PC-3 (cell line): Measurements from ENCODE around the gene PRUNE2. TPM values are rescaled to one million over a fixed set of nuclear protein-coding genes. Genes with fewer than 3 reads are reported as not detected.

Experiments used
- ATAC-seq: fragments of 200-7000 bp; cut with Tn5 transposase; 2 replicates; pipeline ENCODE4 v1.9.1; 2020; ENCODE audit warnings: mild to moderate bottlenecking, moderate library complexity
- BruUV-seq: library from RNA; stranded (reverse); fragments of 400-500 nt; replicated peaks from 2 replicates; lab custom pipeline; 2021; lab: Mats Ljungman, UMichigan
- CTCF ChIA-PET: fragments of 300-600 bp; sonication (Branson Sonifier 250); formaldehyde crosslinking; loops from one replicate; lab custom pipeline; 2022; ENCODE audit warnings: antibody characterized with exemption; lab: Charles Lee
- POLR2A ChIA-PET: fragments of 300-600 bp; sonication (Branson Sonifier 250); formaldehyde crosslinking; loops from one replicate; lab custom pipeline; 2022; ENCODE audit warnings: antibody characterized with exemption; ENCODE audit not compliant: unreplicated experiment; lab: Charles Lee
- DNase-seq: peaks from one replicate; pipeline ENCODE4 v3.0.0-alpha.2; 2015
- H2AFZ ChIP-seq: fragments of 300-600 bp; sonication (generic); 2 replicates; pipeline ENCODE4 v1.6.0; 2016; ENCODE audit warnings: antibody characterized with exemption, low read length
- H3F3A ChIP-seq: fragments of 300-600 bp; sonication (generic); one replicate; pipeline ENCODE4 v1.6.0; 2017; ENCODE audit warnings: antibody characterized with exemption, low read length, control low read depth, mild to moderate bottlenecking; ENCODE audit not compliant: unreplicated experiment
- H3K27ac ChIP-seq: fragments of 300-600 bp; sonication (generic); 2 replicates; pipeline ENCODE4 v1.5.1; 2016; ENCODE audit warnings: mild to moderate bottlenecking, low read length
- H3K27me3 ChIP-seq: fragments of 300-600 bp; sonication (generic); 2 replicates; pipeline ENCODE4 v1.6.1; 2016; ENCODE audit warnings: low read length, mixed read lengths
- H3K36me3 ChIP-seq: fragments of 300-600 bp; sonication (generic); 2 replicates; pipeline ENCODE4 v1.6.1; 2016; ENCODE audit warnings: low read depth, mixed run types, low read length, mixed read lengths
- H3K4me1 ChIP-seq: fragments of 300-600 bp; sonication (generic); 2 replicates; pipeline ENCODE4 v1.5.1; 2016; ENCODE audit warnings: low read length; ENCODE audit not compliant: insufficient read depth
- H3K4me2 ChIP-seq: fragments of 300-600 bp; sonication (generic); 2 replicates; pipeline ENCODE4 v1.6.0; 2016; ENCODE audit warnings: low read length
- H3K4me3 ChIP-seq: fragments of 300-600 bp; sonication (generic); 2 replicates; pipeline ENCODE4 v1.5.1; 2016; ENCODE audit warnings: mild to moderate bottlenecking, low read length, mixed read lengths
- H3K79me2 ChIP-seq: fragments of 300-600 bp; sonication (generic); 2 replicates; pipeline ENCODE4 v1.6.1; 2017; ENCODE audit warnings: low read length, mixed read lengths
- H3K9ac ChIP-seq: fragments of 300-600 bp; sonication (generic); 2 replicates; pipeline ENCODE4 v1.6.0; 2016; ENCODE audit warnings: mild to moderate bottlenecking, low read length
- H3K9me2 ChIP-seq: fragments of 300-600 bp; sonication (generic); replicated peaks from 2 replicates; pipeline ENCODE4 v1.6.1; 2016; ENCODE audit warnings: mixed run types, low read length, mixed read lengths
- H3K9me3 ChIP-seq: fragments of 300-600 bp; sonication (generic); 2 replicates; pipeline ENCODE4 v1.6.1; 2016; ENCODE audit warnings: low read length, mixed read lengths
- H4K20me1 ChIP-seq: fragments of 300-600 bp; sonication (generic); 2 replicates; pipeline ENCODE4 v1.6.1; 2016; ENCODE audit warnings: low read length, mixed read lengths
- EZH2 ChIP-seq: fragments of 300-600 bp; sonication (generic); IDR thresholded peaks from one replicate; pipeline ENCODE4 v1.6.1; 2017; ENCODE audit warnings: antibody characterized with exemption, mild to moderate bottlenecking, low read length; ENCODE audit not compliant: unreplicated experiment
- EZH2phosphoT487 ChIP-seq: fragments of 300-600 bp; sonication (generic); IDR thresholded peaks from 2 replicates; pipeline ENCODE4 v1.6.1; 2018; ENCODE audit warnings: mild to moderate bottlenecking, antibody characterized with exemption, low read length, borderline replicate concordance
- intact Hi-C: fragments of 100-400 bp; cut with micrococcal nuclease; formaldehyde crosslinking; loops from 2 replicates; pipeline ENCODE4 v1.9.0; 2023
- total RNA-seq: library from RNA; depleted of rRNA; stranded (reverse); fragments of >200 nt; gene quantifications from 2 replicates; pipeline ENCODE4 v1.2.3, GENCODE V29; 2014
- TF ChIP-seq, protein P1 (sequence below): fragments of 300-600 bp; sonication (generic); conservative IDR thresholded peaks from 2 replicates; pipeline ENCODE4 v1.5.1; 2017; ENCODE audit warnings: antibody characterized with exemption, low read depth, mild to moderate bottlenecking, low read length

Gene PRUNE2
- total RNA-seq, 1 experiment from 2014 or later = not detected

DNA sequence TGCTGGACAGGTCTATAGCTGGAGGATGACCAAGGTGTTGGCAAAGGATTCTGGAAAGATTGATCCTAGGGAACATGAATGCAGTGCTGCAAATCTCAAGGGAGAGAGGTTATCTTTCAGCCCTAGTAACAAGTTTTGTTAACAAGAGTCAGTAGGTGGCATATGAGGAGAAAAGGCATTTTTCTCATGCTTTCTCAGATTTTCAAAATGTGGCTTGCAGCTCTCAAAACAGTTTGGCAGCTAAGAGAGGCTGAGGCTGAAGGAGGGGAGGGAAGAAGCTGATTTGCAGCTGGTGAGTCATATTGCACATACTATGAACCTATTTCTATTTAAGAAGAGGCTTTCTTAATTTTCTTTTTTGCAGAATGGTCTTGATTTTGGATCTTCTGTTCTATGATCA lies 205.9 kb downstream of the PRUNE2 start:
- H3K9me3 ChIP-seq = no peaks in the 10 kb centered on the region
- POLR2A ChIA-PET = no interaction called here
- no peaks in the 10 kb centered on the region for H4K20me1 ChIP-seq
- H2AFZ ChIP-seq = no peak overlapping the region
- H3K4me3 ChIP-seq = no peak overlapping the region
- H3K9me2 ChIP-seq = no peaks in the 10 kb centered on the region
- no peak for ATAC-seq
- H3K79me2 ChIP-seq = no peaks in the 10 kb centered on the region
- TF ChIP-seq, protein P1, sequence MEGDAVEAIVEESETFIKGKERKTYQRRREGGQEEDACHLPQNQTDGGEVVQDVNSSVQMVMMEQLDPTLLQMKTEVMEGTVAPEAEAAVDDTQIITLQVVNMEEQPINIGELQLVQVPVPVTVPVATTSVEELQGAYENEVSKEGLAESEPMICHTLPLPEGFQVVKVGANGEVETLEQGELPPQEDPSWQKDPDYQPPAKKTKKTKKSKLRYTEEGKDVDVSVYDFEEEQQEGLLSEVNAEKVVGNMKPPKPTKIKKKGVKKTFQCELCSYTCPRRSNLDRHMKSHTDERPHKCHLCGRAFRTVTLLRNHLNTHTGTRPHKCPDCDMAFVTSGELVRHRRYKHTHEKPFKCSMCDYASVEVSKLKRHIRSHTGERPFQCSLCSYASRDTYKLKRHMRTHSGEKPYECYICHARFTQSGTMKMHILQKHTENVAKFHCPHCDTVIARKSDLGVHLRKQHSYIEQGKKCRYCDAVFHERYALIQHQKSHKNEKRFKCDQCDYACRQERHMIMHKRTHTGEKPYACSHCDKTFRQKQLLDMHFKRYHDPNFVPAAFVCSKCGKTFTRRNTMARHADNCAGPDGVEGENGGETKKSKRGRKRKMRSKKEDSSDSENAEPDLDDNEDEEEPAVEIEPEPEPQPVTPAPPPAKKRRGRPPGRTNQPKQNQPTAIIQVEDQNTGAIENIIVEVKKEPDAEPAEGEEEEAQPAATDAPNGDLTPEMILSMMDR = no peak
- TF ChIP-seq EZH2phosphoT487 (no peak), EZH2 (no peak)
- no peak for DNase-seq
- intact Hi-C loops = no loop called here
- no peaks in the 10 kb centered on the region for H3K36me3 ChIP-seq
- CTCF ChIA-PET = no interaction called here
- no peak overlapping the region for H3K9ac ChIP-seq
- H3K4me1 ChIP-seq = no peaks in the 10 kb centered on the region
- H3K4me2 ChIP-seq = no peak overlapping the region
- H3K27ac ChIP-seq = no peak overlapping the region
- no peaks in the 10 kb centered on the region for H3F3A ChIP-seq
- peaks cover 4% of the 10 kb centered on the region; the same call in 1 of the 2 replicates for H3K27me3 ChIP-seq
- BruUV-seq = no TSS peak

DNA sequence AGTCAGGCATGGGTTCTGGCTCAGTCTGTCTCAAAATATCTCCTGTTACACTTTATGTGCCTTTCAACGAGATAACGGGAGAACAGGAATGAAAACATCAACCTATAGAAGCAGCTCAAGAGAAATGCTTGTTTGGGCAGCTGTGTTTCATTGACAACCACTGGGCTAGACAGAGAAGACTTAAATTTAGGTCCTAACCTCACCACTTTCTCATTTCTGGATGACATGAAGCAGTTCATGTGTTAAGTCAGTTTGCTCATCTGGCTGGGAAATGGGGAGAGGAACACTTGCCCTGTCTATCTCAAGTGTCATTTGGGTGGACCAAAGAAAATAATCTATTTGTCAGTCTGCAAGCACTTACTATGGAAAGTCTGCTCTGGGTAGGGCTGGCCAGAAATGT lies 208.4 kb downstream of the PRUNE2 start:
- Histone ChIP-seq H3K4me3 (no peak overlapping the region), H3K79me2 (no peaks in the 10 kb centered on the region), H3K27me3 (peaks cover 4% of the 10 kb centered on the region; the same call in 1 of the 2 replicates), H3K9ac (no peak overlapping the region), H3K4me1 (no peaks in the 10 kb centered on the region), H3K27ac (no peak overlapping the region), H3K4me2 (no peak overlapping the region), H3K9me3 (no peaks in the 10 kb centered on the region), H3F3A (no peaks in the 10 kb centered on the region), H2AFZ (no peak overlapping the region), H3K9me2 (no peaks in the 10 kb centered on the region), H4K20me1 (no peaks in the 10 kb centered on the region), H3K36me3 (no peaks in the 10 kb centered on the region)
- BruUV-seq = no TSS peak
- ChIA-PET CTCF (no interaction called here), POLR2A (no interaction called here)
- DNase-seq (no peak), ATAC-seq (no peak)
- intact Hi-C loops = no loop called here
- TF ChIP-seq EZH2phosphoT487 (no peak), EZH2 (no peak)
- TF ChIP-seq, protein P1 = no peak

DNA sequence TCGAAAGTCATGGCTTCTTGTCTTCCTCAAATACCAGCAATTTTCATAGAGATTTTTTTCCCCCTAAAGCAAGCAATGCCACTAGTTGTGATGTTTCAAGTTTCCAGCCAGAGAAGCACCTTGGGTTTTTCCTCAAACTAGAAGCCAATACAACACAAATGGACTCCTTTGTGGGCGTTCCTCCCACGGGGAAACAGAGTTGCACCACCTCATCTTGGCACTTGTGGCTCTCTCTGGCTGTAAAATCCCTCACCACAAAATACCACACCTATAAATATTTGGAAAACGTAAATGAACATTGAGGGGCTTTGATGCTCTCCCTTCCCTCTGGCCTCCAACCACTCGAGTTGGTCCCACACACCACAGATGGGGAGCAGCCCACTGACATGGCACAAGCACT lies 208.8 kb downstream of the PRUNE2 start:
- CTCF ChIA-PET = no interaction called here
- intact Hi-C loops = no loop called here
- no peaks in the 10 kb centered on the region for H3F3A ChIP-seq
- no peaks in the 10 kb centered on the region for H3K9me2 ChIP-seq
- no peak for ATAC-seq
- H3K27me3 ChIP-seq = peaks cover 6% of the 10 kb centered on the region; the same call in 1 of the 2 replicates
- POLR2A ChIA-PET = no interaction called here
- H2AFZ ChIP-seq = no peak overlapping the region
- no TSS peak for BruUV-seq
- TF ChIP-seq, protein P1 = no peak
- TF ChIP-seq EZH2 = no peak
- TF ChIP-seq EZH2phosphoT487 = no peak
- no peak overlapping the region for H3K4me3 ChIP-seq
- H3K27ac ChIP-seq = no peak overlapping the region
- no peaks in the 10 kb centered on the region for H3K79me2 ChIP-seq
- H3K9ac ChIP-seq = no peak overlapping the region
- H3K4me2 ChIP-seq = no peak overlapping the region
- H3K36me3 ChIP-seq = no peaks in the 10 kb centered on the region
- H3K4me1 ChIP-seq = no peaks in the 10 kb centered on the region
- H4K20me1 ChIP-seq = no peaks in the 10 kb centered on the region
- DNase-seq = no peak
- no peaks in the 10 kb centered on the region for H3K9me3 ChIP-seq
